WTC11 (cell line): ENCODE data around the gene FADD. TPM values are rescaled to one million over a fixed set of nuclear protein-coding genes. Genes with fewer than 3 reads are reported as not detected.

Experiments
- ATAC-seq: fragments of 200-7000 bp; cut with Tn5 transposase; 2 replicates; pipeline ENCODE4 v1.10.0; 2021; ENCODE audit warnings: mild to moderate bottlenecking, moderate library complexity
- CTCF ChIA-PET: fragments of 300-600 bp; sonication (Branson Sonifier 250); formaldehyde crosslinking; loops from one replicate; lab custom pipeline; 2021; ENCODE audit warnings: antibody characterized with exemption; lab: Charles Lee
- POLR2A ChIA-PET: fragments of 350-600 bp; sonication (Branson Sonifier 250); formaldehyde crosslinking; loops from one replicate; lab custom pipeline; 2021; ENCODE audit warnings: antibody characterized with exemption; lab: Charles Lee
- DNase-seq: peaks from one replicate; pipeline ENCODE4 v3.0.0; 2021; ENCODE audit warnings: low spot score
- H3K27ac Mint-ChIP-seq: 2 replicates; pipeline ENCODE4 v1.8.0; 2021; ENCODE audit warnings: mixed read lengths
- H3K27me3 Mint-ChIP-seq: 2 replicates; pipeline ENCODE4 v1.8.0; 2021; ENCODE audit warnings: low read depth, mild to moderate bottlenecking, moderate library complexity, mixed read lengths
- H3K36me3 Mint-ChIP-seq: 2 replicates; pipeline ENCODE4 v1.8.0; 2021; ENCODE audit warnings: mixed read lengths
- H3K4me1 Mint-ChIP-seq: 2 replicates; pipeline ENCODE4 v1.8.0; 2022; ENCODE audit warnings: mixed read lengths
- H3K4me3 Mint-ChIP-seq: 2 replicates; pipeline ENCODE4 v1.8.0; 2021; ENCODE audit warnings: mild to moderate bottlenecking, moderate library complexity, mixed read lengths
- H3K9me3 Mint-ChIP-seq: 2 replicates; pipeline ENCODE4 v1.8.0; 2021; ENCODE audit warnings: mixed read lengths
- ARID4B ChIP-seq: sonication (generic); formaldehyde crosslinking; IDR thresholded peaks from 2 replicates; pipeline ENCODE4 v1.8.0; 2023; ENCODE audit warnings: missing genetic modification reagents, mild to moderate bottlenecking, borderline replicate concordance
- ATF1 ChIP-seq: sonication (generic); formaldehyde crosslinking; IDR thresholded peaks from 2 replicates; pipeline ENCODE4 v1.8.1; 2023; ENCODE audit warnings: mild to moderate bottlenecking, moderate library complexity, missing genetic modification reagents
- CREB1 ChIP-seq: sonication (generic); formaldehyde crosslinking; IDR thresholded peaks from 2 replicates; pipeline ENCODE4 v1.8.0; 2023; ENCODE audit warnings: mild to moderate bottlenecking, missing genetic modification reagents
- JAZF1 ChIP-seq: fragments of 250-450 bp; sonication (Bioruptor Pico); IDR thresholded peaks from 2 replicates; pipeline ENCODE4 v1.9.0; 2021; ENCODE audit warnings: moderate library complexity, mild to moderate bottlenecking, inconsistent platforms
- JUN ChIP-seq: sonication (generic); formaldehyde crosslinking; IDR thresholded peaks from 2 replicates; pipeline ENCODE4 v1.8.0; 2023; ENCODE audit warnings: mild to moderate bottlenecking, missing genetic modification reagents
- NFATC4 ChIP-seq: fragments of 250-450 bp; sonication (Bioruptor Pico); IDR thresholded peaks from 2 replicates; pipeline ENCODE4 v1.9.0; 2021; ENCODE audit warnings: mild to moderate bottlenecking
- NFYB ChIP-seq: sonication (generic); formaldehyde crosslinking; conservative IDR thresholded peaks from 2 replicates; pipeline ENCODE4 v1.8.0; 2022; ENCODE audit warnings: low read depth, missing genetic modification reagents
- SP1 ChIP-seq: sonication (generic); formaldehyde crosslinking; conservative IDR thresholded peaks from 2 replicates; pipeline ENCODE4 v1.8.1; 2022; ENCODE audit warnings: missing genetic modification reagents
- TEAD1 ChIP-seq: sonication (generic); formaldehyde crosslinking; IDR thresholded peaks from 2 replicates; pipeline ENCODE4 v1.8.0; 2022; ENCODE audit warnings: mild to moderate bottlenecking, missing genetic modification reagents
- USF1 ChIP-seq: sonication (generic); formaldehyde crosslinking; IDR thresholded peaks from 2 replicates; pipeline ENCODE4 v1.8.0; 2022; ENCODE audit warnings: mild to moderate bottlenecking, missing genetic modification reagents
- ZNF219 ChIP-seq: sonication (generic); formaldehyde crosslinking; IDR thresholded peaks from 2 replicates; pipeline ENCODE4 v1.8.0; 2023; ENCODE audit warnings: missing genetic modification reagents, mild to moderate bottlenecking, borderline replicate concordance
- ZNF232 ChIP-seq: sonication (generic); formaldehyde crosslinking; IDR thresholded peaks from 2 replicates; pipeline ENCODE4 v1.8.0; 2022; ENCODE audit warnings: mild to moderate bottlenecking, missing genetic modification reagents
- ZNF396 ChIP-seq: fragments of 250-450 bp; sonication (Bioruptor Pico); IDR thresholded peaks from 2 replicates; pipeline ENCODE4 v1.8.0; 2021; ENCODE audit warnings: mild to moderate bottlenecking, moderate library complexity, borderline replicate concordance
- ZNF416 ChIP-seq: fragments of 250-450 bp; sonication (Bioruptor Pico); IDR thresholded peaks from 2 replicates; pipeline ENCODE4 v1.9.0; 2021; ENCODE audit warnings: mild to moderate bottlenecking, inconsistent platforms
- ZNF423 ChIP-seq: fragments of 250-450 bp; sonication (Bioruptor Pico); IDR thresholded peaks from 2 replicates; pipeline ENCODE4 v2.1.2; 2022; ENCODE audit warnings: mild to moderate bottlenecking, moderate library complexity
- ZNF671 ChIP-seq: fragments of 250-450 bp; sonication (Bioruptor Pico); IDR thresholded peaks from 2 replicates; pipeline ENCODE4 v1.8.0; 2021; ENCODE audit warnings: mild to moderate bottlenecking
- ZSCAN18 ChIP-seq: fragments of 250-450 bp; sonication (Bioruptor Pico); IDR thresholded peaks from 2 replicates; pipeline ENCODE4 v2.1.2; 2022; ENCODE audit warnings: mild to moderate bottlenecking, moderate library complexity
- total RNA-seq: library from RNA; stranded (reverse); gene quantifications from 3 replicates; pipeline ENCODE4 v1.2.3, GENCODE V29; 2021
- TF ChIP-seq, protein P1 (sequence below): sonication (generic); formaldehyde crosslinking; IDR thresholded peaks from 2 replicates; pipeline ENCODE4 v1.8.0; 2022; ENCODE audit warnings: mild to moderate bottlenecking, missing genetic modification reagents
- TF ChIP-seq, protein P2 (sequence below): fragments of 250-450 bp; sonication (Bioruptor Pico); IDR thresholded peaks from 2 replicates; pipeline ENCODE4 v1.9.0; 2021; ENCODE audit warnings: mild to moderate bottlenecking, borderline replicate concordance
- TF ChIP-seq, protein P3 (sequence below): sonication (generic); formaldehyde crosslinking; IDR thresholded peaks from 2 replicates; pipeline ENCODE4 v1.8.0; 2022; ENCODE audit warnings: missing genetic modification reagents

Gene FADD
- total RNA-seq, 1 experiment from 2014 or later, result 49.0 TPM

GRCh38 chr11:70203751-70204465 lies 812 bp downstream of the FADD start (continued):
- TF ChIP-seq ATF1 (CRISPR knock-in tag), result no peak
- TF ChIP-seq, protein P1, sequence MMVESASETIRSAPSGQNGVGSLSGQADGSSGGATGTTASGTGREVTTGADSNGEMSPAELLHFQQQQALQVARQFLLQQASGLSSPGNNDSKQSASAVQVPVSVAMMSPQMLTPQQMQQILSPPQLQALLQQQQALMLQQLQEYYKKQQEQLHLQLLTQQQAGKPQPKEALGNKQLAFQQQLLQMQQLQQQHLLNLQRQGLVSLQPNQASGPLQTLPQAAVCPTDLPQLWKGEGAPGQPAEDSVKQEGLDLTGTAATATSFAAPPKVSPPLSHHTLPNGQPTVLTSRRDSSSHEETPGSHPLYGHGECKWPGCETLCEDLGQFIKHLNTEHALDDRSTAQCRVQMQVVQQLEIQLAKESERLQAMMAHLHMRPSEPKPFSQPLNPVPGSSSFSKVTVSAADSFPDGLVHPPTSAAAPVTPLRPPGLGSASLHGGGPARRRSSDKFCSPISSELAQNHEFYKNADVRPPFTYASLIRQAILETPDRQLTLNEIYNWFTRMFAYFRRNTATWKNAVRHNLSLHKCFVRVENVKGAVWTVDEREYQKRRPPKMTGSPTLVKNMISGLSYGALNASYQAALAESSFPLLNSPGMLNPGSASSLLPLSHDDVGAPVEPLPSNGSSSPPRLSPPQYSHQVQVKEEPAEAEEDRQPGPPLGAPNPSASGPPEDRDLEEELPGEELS (CRISPR knock-in tag), result peak; percentile 8; the same call in 1 of the 2 replicates
- TF ChIP-seq, protein P2, sequence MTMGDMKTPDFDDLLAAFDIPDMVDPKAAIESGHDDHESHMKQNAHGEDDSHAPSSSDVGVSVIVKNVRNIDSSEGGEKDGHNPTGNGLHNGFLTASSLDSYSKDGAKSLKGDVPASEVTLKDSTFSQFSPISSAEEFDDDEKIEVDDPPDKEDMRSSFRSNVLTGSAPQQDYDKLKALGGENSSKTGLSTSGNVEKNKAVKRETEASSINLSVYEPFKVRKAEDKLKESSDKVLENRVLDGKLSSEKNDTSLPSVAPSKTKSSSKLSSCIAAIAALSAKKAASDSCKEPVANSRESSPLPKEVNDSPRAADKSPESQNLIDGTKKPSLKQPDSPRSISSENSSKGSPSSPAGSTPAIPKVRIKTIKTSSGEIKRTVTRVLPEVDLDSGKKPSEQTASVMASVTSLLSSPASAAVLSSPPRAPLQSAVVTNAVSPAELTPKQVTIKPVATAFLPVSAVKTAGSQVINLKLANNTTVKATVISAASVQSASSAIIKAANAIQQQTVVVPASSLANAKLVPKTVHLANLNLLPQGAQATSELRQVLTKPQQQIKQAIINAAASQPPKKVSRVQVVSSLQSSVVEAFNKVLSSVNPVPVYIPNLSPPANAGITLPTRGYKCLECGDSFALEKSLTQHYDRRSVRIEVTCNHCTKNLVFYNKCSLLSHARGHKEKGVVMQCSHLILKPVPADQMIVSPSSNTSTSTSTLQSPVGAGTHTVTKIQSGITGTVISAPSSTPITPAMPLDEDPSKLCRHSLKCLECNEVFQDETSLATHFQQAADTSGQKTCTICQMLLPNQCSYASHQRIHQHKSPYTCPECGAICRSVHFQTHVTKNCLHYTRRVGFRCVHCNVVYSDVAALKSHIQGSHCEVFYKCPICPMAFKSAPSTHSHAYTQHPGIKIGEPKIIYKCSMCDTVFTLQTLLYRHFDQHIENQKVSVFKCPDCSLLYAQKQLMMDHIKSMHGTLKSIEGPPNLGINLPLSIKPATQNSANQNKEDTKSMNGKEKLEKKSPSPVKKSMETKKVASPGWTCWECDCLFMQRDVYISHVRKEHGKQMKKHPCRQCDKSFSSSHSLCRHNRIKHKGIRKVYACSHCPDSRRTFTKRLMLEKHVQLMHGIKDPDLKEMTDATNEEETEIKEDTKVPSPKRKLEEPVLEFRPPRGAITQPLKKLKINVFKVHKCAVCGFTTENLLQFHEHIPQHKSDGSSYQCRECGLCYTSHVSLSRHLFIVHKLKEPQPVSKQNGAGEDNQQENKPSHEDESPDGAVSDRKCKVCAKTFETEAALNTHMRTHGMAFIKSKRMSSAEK (CRISPR knock-in tag), result no peak
- TF ChIP-seq TEAD1 (CRISPR knock-in tag), result no peak
- no peak for TF ChIP-seq ZNF423 (CRISPR knock-in tag)

- Mint-ChIP-seq H3K27me3 (0 out of 2 replicates have a peak, but pooled peaks cover 2% of the 10 kb centered on the region), H3K27ac (peak overlapping the region; percentile 92), H3K4me3 (peak overlapping the region; percentile 88), H3K36me3 (peaks cover 43% of the 10 kb centered on the region), H3K9me3 (peaks cover 8% of the 10 kb centered on the region; the same call in 1 of the 2 replicates), H3K4me1 (peaks cover 66% of the 10 kb centered on the region)
- ATAC-seq, result no peak
- CTCF ChIA-PET, result interaction anchor here (1.0 to 2.3 kb wide), 2 partner anchors 36 to 286 kb away, joined by 3 to 10 read pairs; no protein-coding TSS in a partner anchor
- POLR2A ChIA-PET, result interaction anchor here (0.6 kb wide), 1 partner anchor 153 kb away, joined by 3 read pairs; no protein-coding TSS in a partner anchor
- no peak for DNase-seq
- TF ChIP-seq NFYB (CRISPR knock-in tag) (no peak), NFATC4 (CRISPR knock-in tag) (no peak), ARID4B (CRISPR knock-in tag) (no peak), USF1 (CRISPR knock-in tag) (no peak), SP1 (CRISPR knock-in tag) (no peak), ATF1 (CRISPR knock-in tag) (no peak), ZNF219 (CRISPR knock-in tag) (no peak), ZSCAN18 (no peak), ZNF416 (CRISPR knock-in tag) (no peak), CREB1 (no peak), JAZF1 (CRISPR knock-in tag) (no peak), JUN (CRISPR knock-in tag) (no peak), ZNF671 (CRISPR knock-in tag) (no peak), ZNF396 (CRISPR knock-in tag) (no peak), ZNF232 (no peak)
- TF ChIP-seq, protein P3, sequence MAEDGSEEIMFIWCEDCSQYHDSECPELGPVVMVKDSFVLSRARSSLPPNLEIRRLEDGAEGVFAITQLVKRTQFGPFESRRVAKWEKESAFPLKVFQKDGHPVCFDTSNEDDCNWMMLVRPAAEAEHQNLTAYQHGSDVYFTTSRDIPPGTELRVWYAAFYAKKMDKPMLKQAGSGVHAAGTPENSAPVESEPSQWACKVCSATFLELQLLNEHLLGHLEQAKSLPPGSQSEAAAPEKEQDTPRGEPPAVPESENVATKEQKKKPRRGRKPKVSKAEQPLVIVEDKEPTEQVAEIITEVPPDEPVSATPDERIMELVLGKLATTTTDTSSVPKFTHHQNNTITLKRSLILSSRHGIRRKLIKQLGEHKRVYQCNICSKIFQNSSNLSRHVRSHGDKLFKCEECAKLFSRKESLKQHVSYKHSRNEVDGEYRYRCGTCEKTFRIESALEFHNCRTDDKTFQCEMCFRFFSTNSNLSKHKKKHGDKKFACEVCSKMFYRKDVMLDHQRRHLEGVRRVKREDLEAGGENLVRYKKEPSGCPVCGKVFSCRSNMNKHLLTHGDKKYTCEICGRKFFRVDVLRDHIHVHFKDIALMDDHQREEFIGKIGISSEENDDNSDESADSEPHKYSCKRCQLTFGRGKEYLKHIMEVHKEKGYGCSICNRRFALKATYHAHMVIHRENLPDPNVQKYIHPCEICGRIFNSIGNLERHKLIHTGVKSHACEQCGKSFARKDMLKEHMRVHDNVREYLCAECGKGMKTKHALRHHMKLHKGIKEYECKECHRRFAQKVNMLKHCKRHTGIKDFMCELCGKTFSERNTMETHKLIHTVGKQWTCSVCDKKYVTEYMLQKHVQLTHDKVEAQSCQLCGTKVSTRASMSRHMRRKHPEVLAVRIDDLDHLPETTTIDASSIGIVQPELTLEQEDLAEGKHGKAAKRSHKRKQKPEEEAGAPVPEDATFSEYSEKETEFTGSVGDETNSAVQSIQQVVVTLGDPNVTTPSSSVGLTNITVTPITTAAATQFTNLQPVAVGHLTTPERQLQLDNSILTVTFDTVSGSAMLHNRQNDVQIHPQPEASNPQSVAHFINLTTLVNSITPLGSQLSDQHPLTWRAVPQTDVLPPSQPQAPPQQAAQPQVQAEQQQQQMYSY (CRISPR knock-in tag), result no peak
Measured at GRCh38 chr11:70204466-70204799, 1.3 kb downstream of the FADD start.
